A673 (cell line): Measurements from ENCODE around the gene SWSAP1. TPM values are rescaled to one million over a fixed set of nuclear protein-coding genes. Genes with fewer than 3 reads are reported as not detected.
A peak's percentile ranks its signal among the peaks of the same experiment; 100 is the strongest.

Source experiments
- BruUV-seq: library from RNA; stranded (reverse); fragments of 400-500 nt; replicated peaks from 2 replicates; lab custom pipeline; 2021; lab: Mats Ljungman, UMichigan
- CTCF ChIA-PET: fragments of 300-600 bp; sonication (Branson Sonifier 250); formaldehyde crosslinking; loops from one replicate; lab custom pipeline; 2022; ENCODE audit warnings: antibody characterized with exemption; lab: Charles Lee
- POLR2A ChIA-PET: fragments of 300-600 bp; sonication (Branson Sonifier 250); formaldehyde crosslinking; loops from one replicate; lab custom pipeline; 2022; ENCODE audit warnings: antibody characterized with exemption; ENCODE audit not compliant: low non-redundant PET; lab: Charles Lee
- DNase-seq: peaks from one replicate; pipeline ENCODE4 v3.0.0-alpha.2; 2015; ENCODE audit warnings: low spot score
- H3K27ac ChIP-seq: fragments of 200-600 bp; sonication (generic); 2 replicates; pipeline ENCODE4 v1.5.1; 2016; ENCODE audit warnings: mixed run types, low read depth, mild to moderate bottlenecking, mixed read lengths, antibody characterized with exemption, low read length; ENCODE audit not compliant: poor library complexity, severe bottlenecking
- H3K27me3 ChIP-seq: fragments of 200-600 bp; sonication (generic); replicated peaks from 2 replicates; pipeline ENCODE4 v1.6.1; 2017; ENCODE audit warnings: mixed run types, low read depth, mild to moderate bottlenecking, mixed read lengths, antibody characterized with exemption, low read length; ENCODE audit not compliant: insufficient read depth, poor library complexity
- H3K36me3 ChIP-seq: fragments of 200-600 bp; sonication (generic); 2 replicates; pipeline ENCODE4 v1.6.1; 2016; ENCODE audit warnings: mixed run types, mild to moderate bottlenecking, mixed read lengths, antibody characterized with exemption, low read length; ENCODE audit not compliant: insufficient read depth, poor library complexity, severe bottlenecking
- H3K4me1 ChIP-seq: fragments of 200-600 bp; sonication (generic); 2 replicates; pipeline ENCODE4 v1.6.1; 2017; ENCODE audit warnings: mixed run types, mild to moderate bottlenecking, mixed read lengths, antibody characterized with exemption, low read length; ENCODE audit not compliant: insufficient read depth, poor library complexity, severe bottlenecking
- H3K4me3 ChIP-seq: fragments of 200-600 bp; sonication (generic); 2 replicates; pipeline ENCODE4 v1.5.1; 2016; ENCODE audit warnings: low read depth, mixed run types, mild to moderate bottlenecking, mixed read lengths, low read length; ENCODE audit not compliant: poor library complexity, severe bottlenecking
- H3K9me3 ChIP-seq: fragments of 200-600 bp; sonication (generic); 2 replicates; pipeline ENCODE4 v1.6.1; 2016; ENCODE audit warnings: mixed run types, low read depth, mild to moderate bottlenecking, mixed read lengths, antibody characterized with exemption, low read length; ENCODE audit not compliant: poor library complexity, severe bottlenecking
- CTCF ChIP-seq: fragments of 300-800, 200-600 bp; sonication (generic); conservative IDR thresholded peaks from 2 replicates; pipeline ENCODE4 v1.5.1; 2017; ENCODE audit warnings: low read depth, mild to moderate bottlenecking, antibody characterized with exemption, low read length, moderate library complexity, mixed read lengths
- EZH2 ChIP-seq: fragments of 200-600 bp; sonication (generic); IDR thresholded peaks from 2 replicates; pipeline ENCODE4 v1.6.1; 2017; ENCODE audit warnings: borderline replicate concordance, low read depth, mild to moderate bottlenecking, mixed read lengths, antibody characterized with exemption, low read length; ENCODE audit not compliant: poor library complexity, severe bottlenecking
- intact Hi-C: fragments of 100-400 bp; cut with micrococcal nuclease; formaldehyde crosslinking; loops from one replicate; pipeline ENCODE4 v1.10.0; 2022; ENCODE audit not compliant: unreplicated experiment
- total RNA-seq: library from RNA; stranded (reverse); gene quantifications from 2 replicates; pipeline ENCODE4 v1.2.3, GENCODE V29; 2021

The SWSAP1 gene
- total RNA-seq, 1 experiment from 2014 or later = 3.3 TPM

DNA sequence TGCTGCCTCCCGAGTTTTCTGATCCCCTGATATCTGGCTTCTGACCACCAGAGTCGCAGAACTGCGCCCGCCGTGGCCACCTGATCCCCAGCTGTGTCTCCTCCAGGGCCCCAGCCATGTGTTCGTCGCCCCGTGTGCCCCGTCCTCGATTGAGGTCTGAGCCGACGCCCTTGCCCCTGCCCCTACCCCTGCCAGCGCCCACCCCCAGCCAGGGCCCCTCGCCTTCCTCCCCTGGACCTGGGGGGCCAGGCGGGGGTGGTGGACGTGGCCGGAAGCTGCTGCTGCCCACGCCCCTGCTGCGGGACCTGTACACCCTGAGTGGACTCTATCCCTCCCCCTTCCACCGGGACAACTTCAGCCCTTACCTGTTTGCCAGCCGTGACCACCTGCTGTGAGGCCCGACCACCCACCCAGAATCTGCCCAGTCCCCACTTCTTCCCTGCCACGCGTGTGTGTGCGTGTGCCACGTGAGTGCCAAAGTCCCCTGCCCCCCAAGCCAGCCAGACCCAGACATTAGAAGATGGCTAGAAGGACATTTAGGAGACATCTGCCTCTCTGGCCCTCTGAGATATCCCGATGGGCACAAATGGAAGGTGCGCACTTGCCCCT, 10.1 kb upstream of the SWSAP1 start:
- ChIA-PET POLR2A (no interaction called here), CTCF (no interaction called here)
- Histone ChIP-seq H3K27ac (no peak overlapping the region), H3K27me3 (no peaks in the 10 kb centered on the region), H3K9me3 (no peaks in the 10 kb centered on the region), H3K4me1 (no peaks in the 10 kb centered on the region), H3K4me3 (no peak overlapping the region), H3K36me3 (no peaks in the 10 kb centered on the region)
- intact Hi-C loops = no loop called here
- TF ChIP-seq CTCF (no peak), EZH2 (no peak)
- no peak for DNase-seq
- no TSS peak for BruUV-seq

- TSS peak; percentile 56 for BruUV-seq
- DNase-seq = no peak
- ChIA-PET CTCF (no interaction called here), POLR2A (no interaction called here)
- H3K27ac ChIP-seq = no peak overlapping the region
- H3K9me3 ChIP-seq = no peaks in the 10 kb centered on the region
- H3K36me3 ChIP-seq = no peaks in the 10 kb centered on the region
- TF ChIP-seq EZH2 (no peak), CTCF (no peak)
- H3K27me3 ChIP-seq = no peaks in the 10 kb centered on the region
- no peaks in the 10 kb centered on the region for H3K4me1 ChIP-seq
- H3K4me3 ChIP-seq = no peak overlapping the region
- intact Hi-C loops = no loop called here
These were observed 9.5 kb upstream of the SWSAP1 start for GRCh38 chr19:11364935-11365334.

GRCh38 chr19:11365557-11366117, 8.8 kb upstream of the SWSAP1 start:
- BruUV-seq = no TSS peak
- TF ChIP-seq EZH2 (no peak), CTCF (no peak)
- no peaks in the 10 kb centered on the region for H3K36me3 ChIP-seq
- no peaks in the 10 kb centered on the region for H3K4me1 ChIP-seq
- POLR2A ChIA-PET = no interaction called here
- no peak overlapping the region for H3K27ac ChIP-seq
- H3K4me3 ChIP-seq = no peak overlapping the region
- CTCF ChIA-PET = no interaction called here
- no peak for DNase-seq
- intact Hi-C loops = no loop called here
- no peaks in the 10 kb centered on the region for H3K27me3 ChIP-seq
- H3K9me3 ChIP-seq = no peaks in the 10 kb centered on the region
